Muscle of arm (tissue), 12 donors: Measurements from ENCODE around the gene GFRA4. TPM values are rescaled to one million over a fixed set of nuclear protein-coding genes. Genes with fewer than 3 reads are reported as not detected.

Experiments used
- DNase-seq: peaks from one replicate; pipeline ENCODE4 v3.0.0-alpha.2; 2013
- polyA plus RNA-seq, 12 donors: library from polyadenylated mRNA; unstranded; fragments of 120-200 nt; gene quantifications; one replicate each; pipeline ENCODE4 v1.2.1, GENCODE V29; 2013; ENCODE audit not compliant: insufficient read length in 12 of 12

GFRA4 gene
- polyA plus RNA-seq, 12 donors, result not detected

- no peak for DNase-seq
Measured at GRCh38 chr20:3674447-3674846, 11.2 kb upstream of the GFRA4 start.

- no peak for DNase-seq
Measured at GRCh38 chr20:3673221-3674070, 10.2 kb upstream of the GFRA4 start.

- no peak for DNase-seq
Measured at GRCh38 chr20:3672547-3673171, 9.5 kb upstream of the GFRA4 start.

DNA sequence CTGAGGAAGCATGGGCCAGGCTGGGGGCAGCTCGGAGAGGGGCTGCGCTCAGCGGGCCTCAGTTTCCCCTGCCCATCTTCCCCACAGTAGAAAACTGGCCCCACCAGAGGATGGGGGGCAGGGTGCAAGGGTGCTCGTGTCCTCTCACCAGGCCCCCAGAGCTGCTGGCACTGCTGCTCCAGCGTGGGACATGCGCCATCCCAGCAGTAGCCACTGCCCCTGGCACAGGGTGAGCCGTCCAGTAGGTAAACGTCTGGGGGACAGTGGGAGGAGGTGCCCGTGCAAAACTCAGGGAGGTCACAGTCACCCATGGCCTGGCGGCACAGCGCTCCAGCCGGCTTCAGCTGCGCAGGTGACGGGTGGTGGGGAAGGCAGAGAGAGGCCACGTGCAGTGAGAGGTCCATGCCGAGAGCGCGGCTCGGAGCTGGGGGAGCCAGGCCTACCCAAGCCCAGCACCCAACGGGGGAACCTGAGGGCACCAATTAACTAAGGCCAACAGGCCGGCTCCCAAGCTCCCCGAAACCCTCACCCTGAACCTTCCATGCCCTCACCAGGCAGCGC is 8.9 kb upstream of the GFRA4 start:
- DNase-seq, result no peak

DNA sequence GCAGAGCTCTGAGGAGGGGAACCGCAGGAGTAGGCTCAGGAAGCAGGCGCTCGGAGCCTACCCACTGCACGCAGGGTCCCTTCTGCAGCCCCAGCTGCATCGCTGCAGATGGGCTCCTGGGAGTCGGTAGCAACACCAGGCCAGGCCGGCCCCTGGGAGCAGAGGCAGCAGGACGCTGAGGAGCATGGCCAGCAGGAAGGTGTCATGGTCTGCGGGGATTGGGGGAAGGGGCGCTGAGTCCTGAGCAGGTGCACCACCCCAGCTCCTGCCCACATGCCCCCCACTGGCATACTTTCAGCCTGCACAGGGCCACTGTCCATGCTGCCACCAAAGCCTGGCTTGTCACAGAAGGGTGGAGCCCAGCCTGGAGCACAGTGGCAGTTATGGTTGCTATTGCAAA is 7.7 kb upstream of the GFRA4 start:
- no peak for DNase-seq

GRCh38 chr20:3670511-3670910 is 7.3 kb upstream of the GFRA4 start:
- DNase-seq, result no peak

- DNase-seq, result no peak
Measured at GRCh38 chr20:3669710-3670367, 6.6 kb upstream of the GFRA4 start.

DNA sequence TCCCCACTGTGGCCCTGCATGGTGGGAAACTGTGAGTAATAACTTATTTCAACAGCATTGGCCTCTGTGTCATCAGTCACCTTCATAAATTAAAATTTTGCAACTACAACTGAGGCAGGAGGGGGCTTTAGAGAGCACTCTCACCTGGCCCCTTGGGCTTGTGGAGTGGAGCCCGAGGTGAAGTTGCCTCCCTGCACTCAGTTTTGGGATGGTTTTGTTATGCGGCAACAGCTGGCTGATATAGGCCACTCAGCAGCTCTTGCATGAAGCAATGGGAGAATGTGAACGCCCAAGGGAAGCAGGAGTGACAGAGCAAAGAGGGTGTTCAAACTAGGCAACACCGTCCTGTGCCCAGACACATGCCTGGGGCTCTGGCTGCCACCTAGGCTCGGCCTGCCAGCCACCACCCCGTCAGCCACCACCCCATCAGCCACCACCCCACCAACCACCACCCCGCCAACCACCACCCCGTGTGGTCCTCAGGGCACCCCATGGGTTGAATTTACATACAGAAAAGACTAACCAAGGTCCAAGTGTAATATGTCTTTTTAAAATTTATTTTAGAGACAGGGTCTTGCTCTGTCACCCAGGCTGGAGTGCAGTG is 4.3 kb upstream of the GFRA4 start:
- no peak for DNase-seq

GRCh38 chr20:3663858-3664257 is 659 bp upstream of the GFRA4 start:
- DNase-seq, result no peak

DNA sequence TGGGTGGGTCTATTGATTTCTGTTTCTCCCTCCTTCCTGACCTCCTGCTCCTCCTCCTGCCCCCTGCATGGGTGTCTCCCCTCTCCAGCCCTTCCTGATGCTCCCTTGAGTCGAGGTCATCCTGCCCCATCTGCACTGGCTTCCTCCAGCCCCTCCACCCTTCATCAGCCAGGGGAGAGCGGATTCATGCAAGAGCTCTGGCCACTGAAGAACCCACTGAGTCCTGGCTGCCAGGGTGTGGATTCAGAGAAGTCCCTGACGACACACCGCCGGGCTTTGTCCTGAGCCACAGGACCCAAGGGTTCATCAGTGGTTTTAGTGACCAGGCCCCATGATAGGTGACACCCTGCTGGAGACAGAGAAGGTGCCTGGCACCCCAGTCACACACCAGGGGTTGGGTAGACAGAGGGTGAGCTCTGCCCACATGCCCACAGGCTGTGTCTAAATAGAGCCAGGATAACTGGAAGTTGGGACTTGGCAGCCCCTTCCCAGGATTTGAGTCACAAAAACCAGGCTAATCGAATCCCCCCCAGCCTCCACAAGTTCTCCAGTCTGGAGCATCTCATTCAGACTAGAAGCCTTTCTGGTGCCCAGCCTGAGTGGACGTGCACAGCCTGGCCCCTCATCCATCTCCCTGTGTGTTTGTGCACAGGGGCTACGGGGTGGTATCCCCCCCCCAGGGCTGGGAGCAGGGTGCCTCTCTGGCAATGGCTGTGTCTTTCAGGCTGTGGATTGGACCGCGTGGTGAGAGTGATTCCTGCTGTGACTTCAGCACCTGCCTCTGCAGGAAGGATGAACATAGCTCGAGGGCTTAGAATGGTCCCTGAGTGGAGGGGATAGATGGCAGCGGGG is 1.2 kb downstream of the GFRA4 start:
- no peak for DNase-seq

DNA sequence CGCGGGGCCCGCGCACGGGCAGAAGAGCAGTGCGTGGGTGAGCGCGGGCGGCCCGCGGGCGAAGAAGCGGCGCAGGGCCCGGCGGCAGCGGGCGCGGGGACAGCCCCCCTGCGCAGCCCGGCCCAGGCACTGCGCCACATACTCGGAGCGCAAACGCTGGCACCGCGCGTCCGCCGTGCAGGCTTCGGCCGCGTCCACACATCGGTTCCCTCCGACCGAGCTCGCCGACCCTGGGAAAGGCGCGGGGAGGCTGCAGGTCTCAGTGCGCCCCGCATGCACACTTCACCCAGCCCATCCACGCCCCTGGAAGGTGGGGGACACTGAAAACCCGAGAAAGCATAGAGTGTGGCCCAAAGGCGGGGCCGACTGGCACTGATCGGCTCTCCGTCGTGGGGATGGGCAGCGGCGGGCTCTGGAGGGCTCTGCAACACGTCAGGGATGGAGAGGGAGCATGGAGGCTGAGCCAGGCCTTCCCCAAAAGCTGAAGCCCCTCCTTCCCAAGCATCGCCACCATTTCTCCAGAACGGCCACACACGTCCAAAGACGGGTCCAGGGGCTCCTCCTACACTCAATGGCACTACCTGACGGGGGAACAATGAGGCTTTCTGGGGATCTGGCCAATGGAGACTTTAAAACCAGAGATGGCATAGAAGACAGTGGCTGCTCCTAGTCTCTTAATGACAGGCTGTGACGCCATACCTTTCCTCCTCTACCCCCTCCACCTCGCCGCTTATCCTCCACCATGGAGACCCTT is 2.0 kb downstream of the GFRA4 start:
- no peak for DNase-seq

DNA sequence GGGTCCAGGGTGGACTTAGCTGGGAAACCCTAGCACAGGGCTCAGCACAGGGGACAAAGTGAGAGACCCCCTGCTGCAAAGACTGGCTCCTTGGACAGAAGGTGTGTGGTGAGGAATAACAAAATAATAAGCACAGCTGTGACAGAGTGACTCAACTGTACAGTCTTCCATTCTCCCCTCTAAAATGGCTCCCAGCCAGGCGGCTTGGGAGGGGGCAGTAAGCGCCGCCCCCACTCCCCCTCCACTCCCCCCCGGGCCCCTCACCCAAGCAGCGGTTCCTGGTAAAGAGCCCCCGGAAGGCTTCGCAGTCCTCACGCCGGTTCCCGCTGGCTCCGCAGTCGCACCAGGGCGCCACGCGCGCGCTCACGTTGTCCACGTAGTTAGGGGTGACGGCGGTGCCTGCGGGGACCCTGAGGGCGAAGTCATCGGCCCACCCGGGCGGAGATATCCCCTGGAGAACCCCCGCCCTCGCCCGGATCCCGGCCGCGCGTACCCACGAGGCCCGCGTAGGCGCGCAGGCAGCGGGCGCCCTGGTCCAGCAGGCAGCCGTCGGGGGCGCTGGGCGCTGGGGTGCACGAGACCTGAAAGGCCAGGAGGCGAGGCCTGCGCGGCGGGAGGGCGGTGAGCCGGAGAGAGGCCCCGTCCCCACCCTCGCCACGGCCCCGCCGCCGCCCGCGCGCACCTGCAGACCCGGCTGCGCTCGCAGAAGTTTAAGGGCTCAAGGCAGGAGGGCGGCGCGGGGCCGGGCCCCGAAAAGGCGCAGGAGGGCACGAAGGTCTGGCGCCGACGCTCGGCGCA is 2.7 kb downstream of the GFRA4 start:
- DNase-seq, result no peak

GRCh38 chr20:3659492-3660261 is 3.5 kb downstream of the GFRA4 start:
- no peak for DNase-seq

GRCh38 chr20:3658716-3659491 is 4.3 kb downstream of the GFRA4 start:
- no peak for DNase-seq

DNA sequence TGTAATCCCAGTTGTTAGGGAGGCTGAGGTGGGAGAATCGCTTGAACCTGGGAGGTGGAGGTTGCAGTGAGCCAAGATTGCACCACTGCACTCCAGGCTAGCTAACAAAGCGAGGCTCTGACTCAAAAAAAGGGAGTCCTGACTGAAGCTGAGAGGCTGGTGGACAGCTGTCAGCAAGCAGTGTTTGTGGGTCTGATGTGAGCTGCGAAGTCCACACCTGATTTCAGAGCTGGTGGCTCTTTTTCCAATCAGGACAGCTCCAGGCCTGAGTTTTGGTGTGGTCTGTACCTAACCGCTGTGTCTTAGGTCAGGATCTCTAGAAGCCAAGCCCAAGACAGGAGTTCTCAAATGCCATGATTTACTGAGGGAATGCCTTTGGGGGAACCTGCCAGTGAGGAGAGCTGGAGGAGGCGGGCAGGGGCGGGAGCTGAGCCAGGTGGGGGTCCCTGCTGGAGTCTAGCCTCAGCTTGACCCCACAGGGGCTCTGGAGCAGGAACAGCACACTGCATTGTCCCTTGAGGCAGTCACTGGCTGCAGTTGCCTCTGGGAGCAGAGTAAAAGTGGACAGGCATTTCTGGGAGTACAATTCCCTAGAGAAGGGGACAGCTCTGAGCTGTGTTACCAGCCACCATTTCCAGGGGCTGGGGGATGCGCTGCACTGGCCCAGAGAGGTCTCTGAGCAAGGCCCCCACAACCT is 5.0 kb downstream of the GFRA4 start:
- DNase-seq, result no peak

DNA sequence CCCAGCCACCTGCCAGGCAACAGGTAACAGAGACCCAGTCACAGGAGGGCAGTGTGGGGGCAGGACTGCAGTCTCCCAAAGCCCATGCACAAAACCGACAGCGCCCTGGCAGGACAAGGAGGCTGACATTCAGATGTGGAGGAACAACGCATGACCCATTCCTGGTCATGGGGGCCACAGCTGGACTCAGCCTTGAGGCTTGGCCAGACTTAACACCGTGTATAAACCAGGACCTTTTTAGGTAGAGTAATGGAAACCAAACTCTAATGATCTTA is 8.1 kb downstream of the GFRA4 start:
- DNase-seq, result no peak

- no peak for DNase-seq
Measured at GRCh38 chr20:3654326-3655130, 8.7 kb downstream of the GFRA4 start.
